Stimulated activated CD4-positive, alpha-beta T cell treated with anti-CD3 and anti-CD28 coated beads, Interleukin-12 subunit alpha, Interleukin-12 subunit beta, amount 100 ng/mL, for 24 hours (primary cell): ENCODE data around the gene DIAPH3.
"Not testable (repeated sequence)": the region's sequence is repeated elsewhere in the genome, so short reads cannot be mapped to it uniquely, and the experiment has no call there.

Source experiments
- DNase-seq, 2 experiments: peaks; one replicate each; pipeline ENCODE4 v3.0.0-alpha.2; 2020; ENCODE audit warnings: low read depth in 2 of 2

The DIAPH3 gene

GRCh38 chr13:60163478-60164233, at the start of gene DIAPH3:
DIAPH3 (minus strand) TSS chr13:60163928; CDS start chr13:60163766, 162 bp downstream.
- DNase-seq = peak; percentile 87 to 92

GRCh38 chr13:60213236-60213744, 49.6 kb upstream of the DIAPH3 start:
- DNase-seq = no peak

- DNase-seq = no peak
These were observed 47.8 kb upstream of the DIAPH3 start for GRCh38 chr13:60211548-60211947.

GRCh38 chr13:60210510-60211330, 47.0 kb upstream of the DIAPH3 start:
- DNase-seq = no peak

- DNase-seq = not testable (repeated sequence)
These were observed 41.8 kb upstream of the DIAPH3 start for GRCh38 chr13:60205499-60205898.

GRCh38 chr13:60201286-60201685, 37.6 kb upstream of the DIAPH3 start:
- no peak for DNase-seq

- DNase-seq = not testable (repeated sequence)
These were observed 32.2 kb upstream of the DIAPH3 start for GRCh38 chr13:60195893-60196292.

- DNase-seq = no peak
These were observed 19.2 kb upstream of the DIAPH3 start for GRCh38 chr13:60182907-60183306.

- DNase-seq = no peak
These were observed 14.6 kb upstream of the DIAPH3 start for GRCh38 chr13:60178327-60178726.

- DNase-seq = no peak
These were observed 11.8 kb upstream of the DIAPH3 start for GRCh38 chr13:60175571-60175970.

- DNase-seq = no peak
These were observed 10.4 kb upstream of the DIAPH3 start for GRCh38 chr13:60174113-60174512.

- no peak for DNase-seq
These were observed 8.4 kb upstream of the DIAPH3 start for GRCh38 chr13:60172111-60172510.

- DNase-seq = no peak
These were observed 6.7 kb upstream of the DIAPH3 start for GRCh38 chr13:60170414-60170813.

GRCh38 chr13:60169239-60170031, 5.7 kb upstream of the DIAPH3 start:
- no peak for DNase-seq

- no peak for DNase-seq
These were observed 3.4 kb upstream of the DIAPH3 start for GRCh38 chr13:60167121-60167520.

GRCh38 chr13:60165391-60166099, 1.8 kb upstream of the DIAPH3 start:
- DNase-seq = no peak

- no peak for DNase-seq
These were observed 634 bp upstream of the DIAPH3 start for GRCh38 chr13:60164234-60164889.

GRCh38 chr13:60162096-60162495, 1.6 kb downstream of the DIAPH3 start:
- no peak for DNase-seq

GRCh38 chr13:60158321-60158801, 5.4 kb downstream of the DIAPH3 start:
- DNase-seq = no peak

- no peak for DNase-seq
These were observed 7.8 kb downstream of the DIAPH3 start for GRCh38 chr13:60155978-60156377.

- DNase-seq = no peak
These were observed 10.8 kb downstream of the DIAPH3 start for GRCh38 chr13:60152904-60153303.
